ENCODE data around the gene TNFSF8.

- TF ChIP-seq SIN3A (conservative IDR thresholded peaks at IDR 0.05 in 1 of 2, IDR thresholded peaks at IDR 0.05 in 1 of 2; ENCODE audit: low read depth in 1 of 2, low read length in 2 of 2): no peak
- TF ChIP-seq POLR2AphosphoS5 (IDR thresholded peaks at IDR 0.05; ENCODE audit: low read depth, low read length): no peak
- TF ChIP-seq ZNF274 (IDR thresholded peaks at IDR 0.05; ENCODE audit: borderline replicate concordance, extremely low read depth, low read length): no peak
These were observed 2.1 kb upstream of the TNFSF8 start for GRCh38 chr9:114932502-114932901.

Measured in H1 (cell line).